ENCODE results near the gene AGAP1. TPM values are rescaled to one million over a fixed set of nuclear protein-coding genes. Genes with fewer than 3 reads are reported as not detected.

The AGAP1 gene
- total RNA-seq, 1 experiment from 2014 or later = 25.8 TPM

DNA sequence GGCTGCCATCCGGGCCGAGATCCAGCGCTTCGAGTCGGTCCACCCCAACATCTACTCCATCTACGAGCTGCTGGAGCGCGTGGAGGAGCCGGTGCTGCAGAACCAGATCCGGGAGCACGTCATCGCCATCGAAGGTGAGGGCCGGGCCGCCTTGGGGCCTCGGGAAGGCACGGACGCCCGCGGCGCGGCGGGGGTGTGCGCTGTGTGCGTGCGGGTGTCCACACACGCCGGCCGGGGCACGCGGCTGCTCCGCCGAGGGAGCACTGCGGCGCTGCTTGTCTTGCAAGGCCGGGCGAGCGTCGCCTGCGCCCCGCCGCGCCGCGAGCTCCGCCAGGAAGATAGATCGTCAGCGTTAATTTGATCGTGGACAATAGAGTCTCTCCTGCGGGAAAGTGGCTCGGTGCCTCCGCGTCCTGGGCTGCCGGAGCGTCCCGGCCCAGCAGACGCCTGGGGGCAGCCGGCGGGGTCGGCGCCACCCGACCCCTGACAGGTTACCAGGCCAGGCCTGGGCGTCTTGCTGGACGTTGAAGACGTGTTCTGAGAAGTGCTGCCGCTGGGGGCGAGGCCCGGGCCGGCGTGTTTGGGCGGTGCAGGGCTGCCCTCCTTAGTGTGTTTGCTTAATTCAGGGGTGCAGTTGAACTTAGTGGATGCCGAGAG is 1.0 kb downstream of the AGAP1 start:
- Mint-ChIP-seq H3K4me1 (peaks cover 51 to 53% of the 10 kb centered on the region in 2 experiments), H3K27me3 (ENCODE audit: low read depth) (peaks cover 30% of the 10 kb centered on the region), H3K27ac (no peak overlapping the region), H3K36me3 (ENCODE audit: insufficient read depth in 1 of 3, low read depth in 3 of 3) (peaks cover 0 to 4% (median 0%) of the 10 kb centered on the region in 3 experiments; a peak in 2 of 7 replicates), H3K9me3 (peaks cover 2 to 7% of the 10 kb centered on the region in 2 experiments; a peak in 3 of 5 replicates), H3K4me3 (peak overlapping the region; percentile 77 to 88)
- Histone ChIP-seq H3K9ac (ENCODE audit: extremely low read depth, insufficient read length, low read length) (peak overlapping the region; percentile 62), H2BK15ac (ENCODE audit: low read depth, low read length) (no peak overlapping the region), H2BK120ac (ENCODE audit: low read depth, low read length, poor library complexity, severe bottlenecking) (no peak overlapping the region), H4K8ac (replicated peaks; ENCODE audit: insufficient read length, low read depth, low read length) (no peak overlapping the region), H3K4ac (ENCODE audit: low read depth, low read length) (no peak overlapping the region), H4K20me1 (ENCODE audit: control insufficient read depth, insufficient read depth, insufficient read length) (peaks cover 5% of the 10 kb centered on the region), H3K18ac (ENCODE audit: insufficient read length, low read depth, low read length) (no peak overlapping the region), H4K5ac (ENCODE audit: insufficient read length, low read depth, low read length) (no peak overlapping the region), H3K27ac (ENCODE audit: insufficient read length, low read depth, low read length) (no peak overlapping the region), H3K27me3 (ENCODE audit: insufficient read depth, low read length) (no peaks in the 10 kb centered on the region), H3K14ac (ENCODE audit: insufficient read depth, low read length) (peak overlapping the region; percentile 62), H2AK5ac (ENCODE audit: insufficient read length, low read length) (no peak overlapping the region), H2AFZ (ENCODE audit: low read length) (no peak overlapping the region), H4K91ac (ENCODE audit: insufficient read length, low read depth, low read length) (no peak overlapping the region), H2BK12ac (ENCODE audit: insufficient read length, low read depth, low read length) (no peak overlapping the region), H2BK20ac (ENCODE audit: low read depth, low read length, poor library complexity, severe bottlenecking) (no peak overlapping the region), H3K79me1 (ENCODE audit: insufficient read depth, low read depth, low read length, poor library complexity, severe bottlenecking) (no peaks in the 10 kb centered on the region), H3K23ac (ENCODE audit: insufficient read length, low read depth, low read length) (no peak overlapping the region), H3K79me2 (ENCODE audit: insufficient read depth, low read length) (peaks cover 17% of the 10 kb centered on the region; the same call in 1 of the 2 replicates), H3K4me1 (ENCODE audit: insufficient read depth, low read length) (peaks cover 2% of the 10 kb centered on the region; the same call in 1 of the 2 replicates), H2BK5ac (ENCODE audit: insufficient read length, low read length) (no peak overlapping the region), H3K9me3 (ENCODE audit: control insufficient read depth, low read depth, low read length) (no peaks in the 10 kb centered on the region), H3T11ph (ENCODE audit: low read length) (no peak overlapping the region), H3K56ac (ENCODE audit: insufficient read length, low read depth, low read length) (no peak overlapping the region), H3K23me2 (ENCODE audit: insufficient read length, low read depth, low read length, poor library complexity, severe bottlenecking) (peaks cover 20% of the 10 kb centered on the region), H3K4me2 (ENCODE audit: insufficient read depth, insufficient read length, low read length) (peak overlapping the region; percentile 67)
- TF ChIP-seq, protein P1, sequence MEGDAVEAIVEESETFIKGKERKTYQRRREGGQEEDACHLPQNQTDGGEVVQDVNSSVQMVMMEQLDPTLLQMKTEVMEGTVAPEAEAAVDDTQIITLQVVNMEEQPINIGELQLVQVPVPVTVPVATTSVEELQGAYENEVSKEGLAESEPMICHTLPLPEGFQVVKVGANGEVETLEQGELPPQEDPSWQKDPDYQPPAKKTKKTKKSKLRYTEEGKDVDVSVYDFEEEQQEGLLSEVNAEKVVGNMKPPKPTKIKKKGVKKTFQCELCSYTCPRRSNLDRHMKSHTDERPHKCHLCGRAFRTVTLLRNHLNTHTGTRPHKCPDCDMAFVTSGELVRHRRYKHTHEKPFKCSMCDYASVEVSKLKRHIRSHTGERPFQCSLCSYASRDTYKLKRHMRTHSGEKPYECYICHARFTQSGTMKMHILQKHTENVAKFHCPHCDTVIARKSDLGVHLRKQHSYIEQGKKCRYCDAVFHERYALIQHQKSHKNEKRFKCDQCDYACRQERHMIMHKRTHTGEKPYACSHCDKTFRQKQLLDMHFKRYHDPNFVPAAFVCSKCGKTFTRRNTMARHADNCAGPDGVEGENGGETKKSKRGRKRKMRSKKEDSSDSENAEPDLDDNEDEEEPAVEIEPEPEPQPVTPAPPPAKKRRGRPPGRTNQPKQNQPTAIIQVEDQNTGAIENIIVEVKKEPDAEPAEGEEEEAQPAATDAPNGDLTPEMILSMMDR (conservative IDR thresholded peaks at IDR 0.05) = peak; percentile 21; the same call in 2 of the 3 replicates
- DNase-seq = no peak
- WGBS (ENCODE audit: extremely low coverage, insufficient read length, low lambda C conversion rate) = no CpG with 5 or more reads among the region's 72 CpGs

Data from H9 (cell line).